Loucy (cell line): ENCODE data around the gene VWA8.

Experiments
- H2AFZ ChIP-seq: fragments of 200-600 bp; sonication (generic); 2 replicates; pipeline ENCODE4 v1.6.0; 2016; ENCODE audit warnings: antibody characterized with exemption, mild to moderate bottlenecking, low read length, moderate library complexity
- H3F3A ChIP-seq: fragments of 200-600 bp; 2 replicates; pipeline ENCODE4 v1.6.0; 2016; ENCODE audit warnings: antibody characterized with exemption, low read depth, mild to moderate bottlenecking
- H3K27me3 ChIP-seq: fragments of 200-600 bp; sonication (generic); 2 replicates; pipeline ENCODE4 v1.6.1; 2014; ENCODE audit warnings: low read length, mild to moderate bottlenecking; ENCODE audit not compliant: insufficient read depth, poor library complexity, severe bottlenecking
- H3K36me3 ChIP-seq: fragments of 200-600 bp; sonication (generic); 2 replicates; pipeline ENCODE4 v1.6.1; 2016; ENCODE audit warnings: low read length; ENCODE audit not compliant: insufficient read depth
- H3K4me1 ChIP-seq: fragments of 200-600 bp; sonication (generic); 2 replicates; pipeline ENCODE4 v1.5.1; 2014; ENCODE audit warnings: low read length, mild to moderate bottlenecking; ENCODE audit not compliant: insufficient read depth, poor library complexity, severe bottlenecking
- H3K4me2 ChIP-seq: fragments of 200-600 bp; sonication (generic); 2 replicates; pipeline ENCODE4 v1.6.0; 2014; ENCODE audit warnings: antibody characterized with exemption, low read length, low read depth, mild to moderate bottlenecking; ENCODE audit not compliant: poor library complexity, severe bottlenecking
- H3K4me3 ChIP-seq: fragments of 200-600 bp; sonication (generic); 2 replicates; pipeline ENCODE4 v1.5.1; 2014; ENCODE audit warnings: low read length, mild to moderate bottlenecking, mixed read lengths; ENCODE audit not compliant: poor library complexity, severe bottlenecking
- H3K79me2 ChIP-seq: fragments of 200-600 bp; sonication (generic); 2 replicates; pipeline ENCODE4 v1.6.1; 2014; ENCODE audit warnings: low read length; ENCODE audit not compliant: insufficient read depth
- H3K9ac ChIP-seq: fragments of 200-600 bp; sonication (generic); 2 replicates; pipeline ENCODE4 v1.6.0; 2014; ENCODE audit warnings: mild to moderate bottlenecking, low read depth, low read length, moderate library complexity; ENCODE audit not compliant: poor library complexity, severe bottlenecking
- H3K9me2 ChIP-seq: fragments of 200-600 bp; sonication (generic); replicated peaks from 2 replicates; pipeline ENCODE4 v1.6.1; 2016; ENCODE audit warnings: low read depth, low read length, mixed read lengths
- H3K9me3 ChIP-seq: fragments of 200-600 bp; sonication (generic); 2 replicates; pipeline ENCODE4 v1.6.1; 2014; ENCODE audit warnings: mild to moderate bottlenecking, antibody characterized with exemption, low read length, low read depth; ENCODE audit not compliant: insufficient read depth
- H4K20me1 ChIP-seq: fragments of 200-600 bp; sonication (generic); 2 replicates; pipeline ENCODE4 v1.6.0; 2014; ENCODE audit warnings: antibody characterized with exemption, low read length, mild to moderate bottlenecking; ENCODE audit not compliant: insufficient read depth, poor library complexity, severe bottlenecking
- CTCF ChIP-seq: fragments of 200-600 bp; sonication (generic); conservative IDR thresholded peaks from 2 replicates; pipeline ENCODE4 v1.5.1; 2014; ENCODE audit warnings: mild to moderate bottlenecking, antibody characterized with exemption, low read length
- EZH2phosphoT487 ChIP-seq: fragments of 200-600 bp; IDR thresholded peaks from 2 replicates; pipeline ENCODE4 v1.6.1; 2018; ENCODE audit warnings: antibody characterized with exemption, mild to moderate bottlenecking, moderate library complexity, borderline replicate concordance

The VWA8 gene

GRCh38 chr13:41616151-41616550, 344.8 kb downstream of the VWA8 start:
- Histone ChIP-seq H3F3A (no peaks in the 10 kb centered on the region), H3K9me3 (no peaks in the 10 kb centered on the region), H4K20me1 (no peaks in the 10 kb centered on the region), H3K9me2 (no peaks in the 10 kb centered on the region), H3K9ac (no peak overlapping the region), H3K4me3 (no peak overlapping the region), H3K36me3 (peaks cover 7% of the 10 kb centered on the region; the same call in 1 of the 2 replicates), H3K4me2 (no peak overlapping the region), H2AFZ (no peak overlapping the region), H3K79me2 (no peaks in the 10 kb centered on the region), H3K27me3 (no peaks in the 10 kb centered on the region), H3K4me1 (no peaks in the 10 kb centered on the region)
- TF ChIP-seq CTCF (no peak), EZH2phosphoT487 (no peak)

- no peak overlapping the region for H3K4me2 ChIP-seq
- H3K9me3 ChIP-seq, result no peaks in the 10 kb centered on the region
- peaks cover 7% of the 10 kb centered on the region; the same call in 1 of the 2 replicates for H3K36me3 ChIP-seq
- no peaks in the 10 kb centered on the region for H4K20me1 ChIP-seq
- no peaks in the 10 kb centered on the region for H3K4me1 ChIP-seq
- no peaks in the 10 kb centered on the region for H3K27me3 ChIP-seq
- H3K9ac ChIP-seq, result no peak overlapping the region
- no peaks in the 10 kb centered on the region for H3K9me2 ChIP-seq
- TF ChIP-seq EZH2phosphoT487 (no peak), CTCF (no peak)
- no peaks in the 10 kb centered on the region for H3F3A ChIP-seq
- no peaks in the 10 kb centered on the region for H3K79me2 ChIP-seq
- no peak overlapping the region for H3K4me3 ChIP-seq
- H2AFZ ChIP-seq, result no peak overlapping the region
These were observed 345.4 kb downstream of the VWA8 start for GRCh38 chr13:41615528-41615855.

- H3K4me3 ChIP-seq, result no peak overlapping the region
- H3K36me3 ChIP-seq, result peaks cover 7% of the 10 kb centered on the region; the same call in 1 of the 2 replicates
- H3K27me3 ChIP-seq, result no peaks in the 10 kb centered on the region
- H3K4me2 ChIP-seq, result no peak overlapping the region
- no peaks in the 10 kb centered on the region for H3K79me2 ChIP-seq
- no peaks in the 10 kb centered on the region for H3K4me1 ChIP-seq
- no peaks in the 10 kb centered on the region for H3K9me2 ChIP-seq
- H3K9me3 ChIP-seq, result no peaks in the 10 kb centered on the region
- TF ChIP-seq CTCF, result no peak
- no peak for TF ChIP-seq EZH2phosphoT487
- no peak overlapping the region for H3K9ac ChIP-seq
- no peak overlapping the region for H2AFZ ChIP-seq
- H4K20me1 ChIP-seq, result no peaks in the 10 kb centered on the region
- H3F3A ChIP-seq, result no peaks in the 10 kb centered on the region
These were observed 346.0 kb downstream of the VWA8 start for GRCh38 chr13:41614671-41615527.
